HL-60 (cell line): ENCODE data around the gene MAP3K4.

ENCODE experiments used
- DNase-seq, 2 experiments: peaks; one replicate each; pipeline ENCODE4 v3.0.0-alpha.2; 2010 to 2020; ENCODE audit warnings: low read depth in 1 of 2, low spot score in 1 of 2
- H3K27ac ChIP-seq: fragments of 250-450 bp; sonication (Bioruptor Pico); replicated peaks from 2 replicates; pipeline ENCODE4 v1.5.1; 2020; ENCODE audit warnings: mild to moderate bottlenecking, moderate library complexity
- H3K27me3 ChIP-seq: fragments of 250-450 bp; sonication (Bioruptor Pico); 2 replicates; pipeline ENCODE4 v1.5.1; 2021; ENCODE audit warnings: mild to moderate bottlenecking, moderate library complexity; ENCODE audit not compliant: insufficient read depth, poor library complexity, severe bottlenecking
- H3K4me3 ChIP-seq: replicated peaks from 2 replicates; pipeline ENCODE4 v1.5.1; 2011; ENCODE audit warnings: mild to moderate bottlenecking, control low read depth, low read length; ENCODE audit not compliant: insufficient read depth
- GABPA ChIP-seq: IDR thresholded peaks from 2 replicates; pipeline ENCODE4 v1.6.1; 2012; ENCODE audit warnings: low read depth
- POLR2AphosphoS5 ChIP-seq: IDR thresholded peaks from 2 replicates; pipeline ENCODE4 v1.6.1; 2012; ENCODE audit warnings: low read depth
- SPI1 ChIP-seq: IDR thresholded peaks from 2 replicates; pipeline ENCODE4 v1.6.1; 2012; ENCODE audit warnings: low read depth, mild to moderate bottlenecking, borderline replicate concordance
- TF ChIP-seq, protein P1 (sequence below): IDR thresholded peaks from one replicate; pipeline ENCODE4 v1.5.1; 2011; ENCODE audit warnings: low read length, control low read depth, inconsistent platforms; ENCODE audit not compliant: insufficient read depth
- TF ChIP-seq, protein P2 (sequence below): IDR thresholded peaks from 2 replicates; pipeline ENCODE4 v1.6.1; 2012; ENCODE audit warnings: low read depth; ENCODE audit not compliant: insufficient replicate concordance

MAP3K4 gene

DNA sequence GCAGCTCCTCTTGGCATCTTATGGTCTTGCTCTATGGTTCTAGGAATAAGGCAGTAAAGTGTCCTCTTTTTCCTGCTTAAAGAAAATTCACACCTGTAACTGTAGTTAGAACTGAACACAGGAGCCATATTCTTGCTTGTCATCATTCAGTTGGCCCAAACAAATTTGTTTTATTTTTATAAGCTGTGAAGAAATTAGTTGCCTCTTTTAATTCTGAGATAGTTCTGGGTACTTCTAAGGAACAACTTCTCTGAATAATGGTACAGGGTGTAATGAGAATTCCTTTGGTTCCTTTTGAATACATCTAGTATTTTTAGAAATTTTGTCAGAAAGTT, 1.4 kb downstream of the MAP3K4 start:
- no peaks in the 10 kb centered on the region for H3K27me3 ChIP-seq
- H3K4me3 ChIP-seq = peak overlapping the region; percentile 86
- TF ChIP-seq, protein P1, sequence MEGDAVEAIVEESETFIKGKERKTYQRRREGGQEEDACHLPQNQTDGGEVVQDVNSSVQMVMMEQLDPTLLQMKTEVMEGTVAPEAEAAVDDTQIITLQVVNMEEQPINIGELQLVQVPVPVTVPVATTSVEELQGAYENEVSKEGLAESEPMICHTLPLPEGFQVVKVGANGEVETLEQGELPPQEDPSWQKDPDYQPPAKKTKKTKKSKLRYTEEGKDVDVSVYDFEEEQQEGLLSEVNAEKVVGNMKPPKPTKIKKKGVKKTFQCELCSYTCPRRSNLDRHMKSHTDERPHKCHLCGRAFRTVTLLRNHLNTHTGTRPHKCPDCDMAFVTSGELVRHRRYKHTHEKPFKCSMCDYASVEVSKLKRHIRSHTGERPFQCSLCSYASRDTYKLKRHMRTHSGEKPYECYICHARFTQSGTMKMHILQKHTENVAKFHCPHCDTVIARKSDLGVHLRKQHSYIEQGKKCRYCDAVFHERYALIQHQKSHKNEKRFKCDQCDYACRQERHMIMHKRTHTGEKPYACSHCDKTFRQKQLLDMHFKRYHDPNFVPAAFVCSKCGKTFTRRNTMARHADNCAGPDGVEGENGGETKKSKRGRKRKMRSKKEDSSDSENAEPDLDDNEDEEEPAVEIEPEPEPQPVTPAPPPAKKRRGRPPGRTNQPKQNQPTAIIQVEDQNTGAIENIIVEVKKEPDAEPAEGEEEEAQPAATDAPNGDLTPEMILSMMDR = no peak
- TF ChIP-seq GABPA = no peak
- no peak for TF ChIP-seq SPI1
- no peak for TF ChIP-seq POLR2AphosphoS5
- TF ChIP-seq, protein P2, sequence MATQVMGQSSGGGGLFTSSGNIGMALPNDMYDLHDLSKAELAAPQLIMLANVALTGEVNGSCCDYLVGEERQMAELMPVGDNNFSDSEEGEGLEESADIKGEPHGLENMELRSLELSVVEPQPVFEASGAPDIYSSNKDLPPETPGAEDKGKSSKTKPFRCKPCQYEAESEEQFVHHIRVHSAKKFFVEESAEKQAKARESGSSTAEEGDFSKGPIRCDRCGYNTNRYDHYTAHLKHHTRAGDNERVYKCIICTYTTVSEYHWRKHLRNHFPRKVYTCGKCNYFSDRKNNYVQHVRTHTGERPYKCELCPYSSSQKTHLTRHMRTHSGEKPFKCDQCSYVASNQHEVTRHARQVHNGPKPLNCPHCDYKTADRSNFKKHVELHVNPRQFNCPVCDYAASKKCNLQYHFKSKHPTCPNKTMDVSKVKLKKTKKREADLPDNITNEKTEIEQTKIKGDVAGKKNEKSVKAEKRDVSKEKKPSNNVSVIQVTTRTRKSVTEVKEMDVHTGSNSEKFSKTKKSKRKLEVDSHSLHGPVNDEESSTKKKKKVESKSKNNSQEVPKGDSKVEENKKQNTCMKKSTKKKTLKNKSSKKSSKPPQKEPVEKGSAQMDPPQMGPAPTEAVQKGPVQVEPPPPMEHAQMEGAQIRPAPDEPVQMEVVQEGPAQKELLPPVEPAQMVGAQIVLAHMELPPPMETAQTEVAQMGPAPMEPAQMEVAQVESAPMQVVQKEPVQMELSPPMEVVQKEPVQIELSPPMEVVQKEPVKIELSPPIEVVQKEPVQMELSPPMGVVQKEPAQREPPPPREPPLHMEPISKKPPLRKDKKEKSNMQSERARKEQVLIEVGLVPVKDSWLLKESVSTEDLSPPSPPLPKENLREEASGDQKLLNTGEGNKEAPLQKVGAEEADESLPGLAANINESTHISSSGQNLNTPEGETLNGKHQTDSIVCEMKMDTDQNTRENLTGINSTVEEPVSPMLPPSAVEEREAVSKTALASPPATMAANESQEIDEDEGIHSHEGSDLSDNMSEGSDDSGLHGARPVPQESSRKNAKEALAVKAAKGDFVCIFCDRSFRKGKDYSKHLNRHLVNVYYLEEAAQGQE = no peak
- DNase-seq = no peak
- H3K27ac ChIP-seq = no peak overlapping the region

DNA sequence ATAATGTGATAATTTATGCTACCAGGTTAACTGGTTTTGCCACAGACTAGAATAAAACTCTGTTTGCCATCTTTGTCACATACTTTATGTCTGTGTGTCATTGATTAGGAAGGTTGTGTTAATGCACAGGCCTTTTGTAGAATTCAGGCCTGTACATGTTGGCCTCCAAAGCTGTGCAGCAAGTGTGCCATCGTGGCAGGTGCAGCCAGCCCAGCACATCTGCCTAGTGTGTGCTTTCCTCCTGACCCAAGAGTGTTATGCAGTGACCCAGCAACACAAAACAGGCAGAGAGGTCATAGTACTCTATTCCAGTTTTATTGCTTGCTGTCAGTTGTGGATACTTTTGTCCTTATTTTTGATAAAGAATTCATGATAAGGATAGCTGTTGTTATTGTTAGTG, 3.7 kb downstream of the MAP3K4 start:
- no peak for DNase-seq
- TF ChIP-seq SPI1 (no peak), GABPA (no peak), POLR2AphosphoS5 (no peak)
- TF ChIP-seq, protein P2 = no peak
- TF ChIP-seq, protein P1 = no peak
- H3K27ac ChIP-seq = no peak overlapping the region
- no peaks in the 10 kb centered on the region for H3K27me3 ChIP-seq
- H3K4me3 ChIP-seq = no peak overlapping the region

DNA sequence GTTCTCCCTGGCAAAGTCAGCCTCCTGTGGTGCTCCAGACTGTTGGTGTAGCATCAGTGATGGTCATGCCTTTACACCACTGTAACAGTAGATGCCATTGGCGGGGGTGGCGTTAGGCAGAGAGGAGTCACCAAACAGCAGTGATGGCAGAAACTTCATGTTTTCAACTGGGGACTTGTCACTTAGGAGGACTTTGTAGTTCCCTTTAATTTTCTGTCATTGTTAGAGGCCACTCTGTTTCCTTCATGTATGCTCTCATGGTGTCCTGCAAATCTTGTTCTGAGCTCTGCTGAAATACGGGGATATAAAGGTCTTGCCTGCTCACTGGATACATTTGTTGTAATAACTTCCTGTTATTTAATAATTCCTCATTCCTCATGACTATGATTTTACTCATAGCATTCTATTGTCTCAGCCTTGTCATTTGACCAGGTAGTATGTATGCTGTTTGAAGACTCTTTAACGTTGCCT, 4.6 kb downstream of the MAP3K4 start:
- Histone ChIP-seq H3K27me3 (no peaks in the 10 kb centered on the region), H3K4me3 (no peak overlapping the region), H3K27ac (no peak overlapping the region)
- TF ChIP-seq SPI1 (no peak), GABPA (no peak), POLR2AphosphoS5 (no peak)
- TF ChIP-seq, protein P1 = no peak
- TF ChIP-seq, protein P2 = no peak
- DNase-seq = no peak
